Smooth muscle cell (in vitro differentiated cells): ENCODE data around the gene IL1RAPL1. TPM values are rescaled to one million over a fixed set of nuclear protein-coding genes. Genes with fewer than 3 reads are reported as not detected.

Source experiments
- DNase-seq: peaks from one replicate; lab custom pipeline; 2025; ENCODE audit not compliant: unreplicated experiment; lab: John Stamatoyannopoulos, UW
- H2AFZ ChIP-seq: fragments of 200-600 bp; sonication (generic); 2 replicates; pipeline ENCODE4 v1.6.0; 2016; ENCODE audit warnings: antibody characterized with exemption, low read depth, mild to moderate bottlenecking
- H3F3A ChIP-seq: fragments of 200-600 bp; sonication (generic); 2 replicates; pipeline ENCODE4 v1.6.0; 2017; ENCODE audit warnings: antibody characterized with exemption, low read depth
- H3K27ac ChIP-seq: fragments of 200-600 bp; sonication (generic); 2 replicates; pipeline ENCODE4 v1.5.1; 2016; ENCODE audit warnings: low read depth, mild to moderate bottlenecking
- H3K27me3 ChIP-seq: fragments of 200-600 bp; sonication (generic); 2 replicates; pipeline ENCODE4 v1.6.1; 2016; ENCODE audit warnings: low read depth, mild to moderate bottlenecking
- H3K36me3 ChIP-seq: fragments of 200-600 bp; sonication (generic); 2 replicates; pipeline ENCODE4 v1.5.1; 2016; ENCODE audit warnings: low read depth
- H3K4me1 ChIP-seq: fragments of 200-600 bp; sonication (generic); 2 replicates; pipeline ENCODE4 v1.5.1; 2016; ENCODE audit warnings: low read depth
- H3K4me2 ChIP-seq: fragments of 200-600 bp; sonication (generic); 2 replicates; pipeline ENCODE4 v1.6.0; 2016; ENCODE audit warnings: mild to moderate bottlenecking
- H3K4me3 ChIP-seq: fragments of 200-600 bp; sonication (generic); 2 replicates; pipeline ENCODE4 v1.5.1; 2016; ENCODE audit warnings: mild to moderate bottlenecking
- H3K79me2 ChIP-seq: fragments of 200-600 bp; sonication (generic); 2 replicates; pipeline ENCODE4 v1.6.0; 2016; ENCODE audit warnings: low read depth, mild to moderate bottlenecking
- H3K9ac ChIP-seq: fragments of 200-600 bp; sonication (generic); 2 replicates; pipeline ENCODE4 v1.6.0; 2016; ENCODE audit warnings: low read depth
- H3K9me3 ChIP-seq: fragments of 200-600 bp; sonication (generic); replicated peaks from 2 replicates; pipeline ENCODE4 v1.5.1; 2016; ENCODE audit warnings: low read depth
- H4K20me1 ChIP-seq: fragments of 200-600 bp; sonication (generic); 2 replicates; pipeline ENCODE4 v1.6.0; 2016; ENCODE audit warnings: low read depth
- WGBS: methylation state at CpG from one replicate; pipeline ENCODE4 v1.1.7; 2016; ENCODE audit warnings: low lambda C conversion rate; 5-methylcytosine and 5-hydroxymethylcytosine counted together
- polyA plus RNA-seq: library from polyadenylated mRNA; unstranded; fragments of >200 nt; fragmentation: Nextera tagmentation; extraction: Ambion mirVana; gene quantifications from 2 replicates; pipeline ENCODE4 v1.2.1, GENCODE V29; 2016
- total RNA-seq: library from RNA; depleted of rRNA; stranded (reverse); fragments of >200 nt; gene quantifications from 2 replicates; pipeline ENCODE4 v1.2.3, GENCODE V29; 2014
- TF ChIP-seq, protein P1 (sequence below): fragments of 200-600 bp; sonication (generic); IDR thresholded peaks from 2 replicates; pipeline ENCODE4 v1.5.1; 2017; ENCODE audit warnings: borderline replicate concordance, mild to moderate bottlenecking, antibody characterized with exemption; ENCODE audit not compliant: insufficient read depth, poor library complexity, severe bottlenecking

The IL1RAPL1 gene
- total and polyA plus RNA-seq, 2 experiments from 2014 or later, result 0.04 TPM; not detected in 1

DNA sequence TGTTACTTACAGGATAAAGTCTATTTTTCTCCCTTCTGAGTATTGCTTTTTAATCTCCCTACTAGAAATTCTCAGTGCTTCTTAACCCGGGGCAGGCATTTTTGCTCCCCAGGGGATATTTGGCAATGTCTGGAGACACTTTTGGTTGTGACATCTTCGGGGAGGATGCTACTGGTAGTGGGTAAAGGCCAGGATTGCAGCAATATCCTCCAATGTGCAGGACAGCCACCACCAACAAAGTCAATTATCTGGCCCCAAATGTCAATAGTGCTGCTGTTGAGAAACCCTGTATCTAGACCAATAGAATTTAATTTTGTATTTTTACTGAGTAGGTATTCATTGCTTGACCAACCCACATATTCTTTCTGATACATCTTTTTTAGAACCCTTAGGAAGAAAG, 958.6 kb downstream of the IL1RAPL1 start:
- H3K9me3 ChIP-seq, result no peaks in the 10 kb centered on the region
- H3K27me3 ChIP-seq, result no peaks in the 10 kb centered on the region
- H3K27ac ChIP-seq, result no peak overlapping the region
- H3K4me3 ChIP-seq, result no peak overlapping the region
- TF ChIP-seq, protein P1, sequence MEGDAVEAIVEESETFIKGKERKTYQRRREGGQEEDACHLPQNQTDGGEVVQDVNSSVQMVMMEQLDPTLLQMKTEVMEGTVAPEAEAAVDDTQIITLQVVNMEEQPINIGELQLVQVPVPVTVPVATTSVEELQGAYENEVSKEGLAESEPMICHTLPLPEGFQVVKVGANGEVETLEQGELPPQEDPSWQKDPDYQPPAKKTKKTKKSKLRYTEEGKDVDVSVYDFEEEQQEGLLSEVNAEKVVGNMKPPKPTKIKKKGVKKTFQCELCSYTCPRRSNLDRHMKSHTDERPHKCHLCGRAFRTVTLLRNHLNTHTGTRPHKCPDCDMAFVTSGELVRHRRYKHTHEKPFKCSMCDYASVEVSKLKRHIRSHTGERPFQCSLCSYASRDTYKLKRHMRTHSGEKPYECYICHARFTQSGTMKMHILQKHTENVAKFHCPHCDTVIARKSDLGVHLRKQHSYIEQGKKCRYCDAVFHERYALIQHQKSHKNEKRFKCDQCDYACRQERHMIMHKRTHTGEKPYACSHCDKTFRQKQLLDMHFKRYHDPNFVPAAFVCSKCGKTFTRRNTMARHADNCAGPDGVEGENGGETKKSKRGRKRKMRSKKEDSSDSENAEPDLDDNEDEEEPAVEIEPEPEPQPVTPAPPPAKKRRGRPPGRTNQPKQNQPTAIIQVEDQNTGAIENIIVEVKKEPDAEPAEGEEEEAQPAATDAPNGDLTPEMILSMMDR, result no peak
- no peak overlapping the region for H3K4me2 ChIP-seq
- 55% methylated on average over 2 of the region's 2 CpGs for WGBS
- DNase-seq, result no peak
- no peaks in the 10 kb centered on the region for H4K20me1 ChIP-seq
- no peaks in the 10 kb centered on the region for H3K79me2 ChIP-seq
- no peak overlapping the region for H2AFZ ChIP-seq
- no peak overlapping the region for H3K9ac ChIP-seq
- H3K36me3 ChIP-seq, result no peaks in the 10 kb centered on the region
- no peaks in the 10 kb centered on the region for H3F3A ChIP-seq
- no peaks in the 10 kb centered on the region for H3K4me1 ChIP-seq

DNA sequence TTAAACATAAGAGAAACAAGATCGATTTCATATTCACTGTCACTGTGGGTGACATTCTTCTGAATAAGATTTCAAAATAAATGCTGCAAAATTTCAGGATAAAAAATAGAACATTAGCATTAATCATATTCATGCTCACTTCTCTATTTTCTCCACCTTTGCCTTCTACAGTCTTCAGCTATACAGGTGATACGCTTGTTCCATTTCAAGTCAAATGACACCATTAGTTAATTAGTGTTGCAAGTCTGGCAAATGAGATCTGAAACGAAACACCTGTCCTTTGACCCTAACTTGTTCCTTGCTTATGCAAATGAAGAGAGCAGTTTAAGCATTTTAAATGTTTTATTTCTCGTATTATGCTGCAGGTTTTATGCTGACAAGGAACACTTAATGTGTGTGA, 960.6 kb downstream of the IL1RAPL1 start:
- H3K9ac ChIP-seq, result no peak overlapping the region
- TF ChIP-seq, protein P1, result no peak
- no peak overlapping the region for H2AFZ ChIP-seq
- WGBS, result 74% methylated on average over 4 of the region's 4 CpGs
- H3K27me3 ChIP-seq, result no peaks in the 10 kb centered on the region
- H3K27ac ChIP-seq, result no peak overlapping the region
- H3K4me1 ChIP-seq, result no peaks in the 10 kb centered on the region
- H4K20me1 ChIP-seq, result no peaks in the 10 kb centered on the region
- H3K79me2 ChIP-seq, result no peaks in the 10 kb centered on the region
- no peaks in the 10 kb centered on the region for H3K36me3 ChIP-seq
- DNase-seq, result no peak
- no peak overlapping the region for H3K4me2 ChIP-seq
- no peaks in the 10 kb centered on the region for H3F3A ChIP-seq
- no peak overlapping the region for H3K4me3 ChIP-seq
- no peaks in the 10 kb centered on the region for H3K9me3 ChIP-seq

DNA sequence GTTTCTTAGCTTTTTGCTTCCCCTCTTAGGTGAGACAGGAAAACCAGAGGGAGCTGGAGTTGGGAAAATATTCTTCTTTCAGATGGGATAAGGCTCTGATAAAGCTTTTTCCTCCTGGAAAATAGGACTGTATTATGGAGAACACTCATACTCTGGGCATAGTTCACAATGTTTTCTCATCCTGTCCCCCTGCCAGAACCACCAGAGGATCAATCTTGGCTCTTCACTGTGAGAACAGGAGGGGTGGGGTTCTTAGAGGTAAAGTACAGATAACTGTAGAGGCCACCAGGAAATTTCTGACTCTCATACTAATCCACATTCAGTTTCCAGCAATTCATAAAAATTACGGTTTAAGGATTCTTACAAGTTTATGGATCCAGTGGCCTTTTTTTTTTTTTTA, 966.3 kb downstream of the IL1RAPL1 start:
- Histone ChIP-seq H2AFZ (no peak overlapping the region), H3F3A (no peaks in the 10 kb centered on the region), H3K27ac (no peak overlapping the region), H4K20me1 (no peaks in the 10 kb centered on the region), H3K36me3 (no peaks in the 10 kb centered on the region), H3K4me3 (no peak overlapping the region), H3K4me2 (no peak overlapping the region), H3K79me2 (no peaks in the 10 kb centered on the region), H3K9me3 (no peaks in the 10 kb centered on the region), H3K4me1 (no peaks in the 10 kb centered on the region), H3K27me3 (no peaks in the 10 kb centered on the region), H3K9ac (no peak overlapping the region)
- DNase-seq, result no peak
- 69% methylated on average over 1 of the region's 1 CpG for WGBS
- TF ChIP-seq, protein P1, result no peak

DNA sequence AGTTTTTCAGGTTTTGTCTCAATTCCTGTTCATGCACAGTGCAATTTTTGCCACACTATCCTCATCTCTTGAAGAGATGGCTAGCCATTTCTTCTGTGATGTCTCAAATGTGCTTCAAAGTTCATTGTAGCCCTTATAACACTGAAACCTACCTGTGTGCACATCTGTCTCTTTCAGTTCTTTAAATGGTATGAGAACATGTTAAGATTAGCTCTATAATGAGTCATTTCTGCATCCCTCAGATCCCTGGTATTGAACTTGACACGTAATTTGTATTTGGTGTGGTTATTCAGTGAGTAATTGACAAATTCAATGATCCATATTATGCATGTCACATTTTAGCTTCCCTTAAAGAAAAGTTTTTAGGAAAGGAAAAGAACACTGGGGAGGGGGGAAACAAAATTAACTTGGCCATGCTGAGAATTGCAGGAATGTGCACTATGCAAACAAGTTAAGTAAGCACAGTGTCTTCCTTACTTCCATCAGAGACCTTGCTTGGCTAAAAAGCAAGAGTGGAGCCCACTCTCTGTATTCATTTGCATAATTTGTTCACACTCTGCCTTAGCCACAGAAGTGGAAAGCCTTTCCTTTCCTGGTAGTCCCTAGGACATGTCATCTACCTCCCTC, 968.3 kb downstream of the IL1RAPL1 start:
- H2AFZ ChIP-seq, result no peak overlapping the region
- no peaks in the 10 kb centered on the region for H3F3A ChIP-seq
- DNase-seq, result no peak
- H3K4me3 ChIP-seq, result no peak overlapping the region
- no peaks in the 10 kb centered on the region for H3K27me3 ChIP-seq
- no peaks in the 10 kb centered on the region for H3K79me2 ChIP-seq
- H3K4me2 ChIP-seq, result no peak overlapping the region
- H3K9ac ChIP-seq, result no peak overlapping the region
- H3K27ac ChIP-seq, result no peak overlapping the region
- TF ChIP-seq, protein P1, result no peak
- no peaks in the 10 kb centered on the region for H3K4me1 ChIP-seq
- 63% methylated on average over 1 of the region's 1 CpG for WGBS
- H3K36me3 ChIP-seq, result no peaks in the 10 kb centered on the region
- no peaks in the 10 kb centered on the region for H4K20me1 ChIP-seq
- no peaks in the 10 kb centered on the region for H3K9me3 ChIP-seq
